Testis (tissue), 2 donors: ENCODE data around the gene MTURN.

Experiments used
- POLR2A ChIP-seq: fragments of 450-650 bp; IDR thresholded peaks from one replicate; pipeline ENCODE4 v1.6.1; 2017; ENCODE audit warnings: antibody characterized with exemption, mild to moderate bottlenecking, moderate library complexity
- TF ChIP-seq, protein P1 (sequence below), 3 experiments: fragments of 450-650 bp in 2 of 3; fragments of 200-600 bp in 1 of 3; sonication (generic) in 1 of 3; IDR thresholded peaks; one replicate each; pipeline ENCODE4 v1.5.1; 2016 to 2019; ENCODE audit warnings: antibody characterized with exemption in 3 of 3, mild to moderate bottlenecking in 2 of 3, moderate library complexity in 1 of 3

DNA sequence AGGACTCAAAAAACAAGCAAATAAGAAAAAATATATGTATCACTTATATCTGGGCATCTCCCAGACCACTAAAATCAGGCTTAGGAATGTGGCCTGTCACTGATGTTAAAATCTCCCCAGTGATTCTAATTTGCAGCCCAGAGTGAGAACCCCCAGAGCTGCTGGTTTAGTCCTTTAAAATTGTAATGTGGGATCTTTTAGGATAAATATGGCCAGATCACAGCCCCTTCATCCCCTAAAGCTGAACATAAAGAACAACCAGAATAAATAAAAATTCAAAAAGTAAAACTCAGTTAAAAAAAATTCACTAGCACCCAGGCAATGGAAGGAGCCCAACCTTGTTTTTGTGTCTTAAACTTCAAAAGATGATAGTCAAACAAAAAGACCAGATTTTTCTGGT lies 46.4 kb upstream of the MTURN start:
- TF ChIP-seq, protein P1, sequence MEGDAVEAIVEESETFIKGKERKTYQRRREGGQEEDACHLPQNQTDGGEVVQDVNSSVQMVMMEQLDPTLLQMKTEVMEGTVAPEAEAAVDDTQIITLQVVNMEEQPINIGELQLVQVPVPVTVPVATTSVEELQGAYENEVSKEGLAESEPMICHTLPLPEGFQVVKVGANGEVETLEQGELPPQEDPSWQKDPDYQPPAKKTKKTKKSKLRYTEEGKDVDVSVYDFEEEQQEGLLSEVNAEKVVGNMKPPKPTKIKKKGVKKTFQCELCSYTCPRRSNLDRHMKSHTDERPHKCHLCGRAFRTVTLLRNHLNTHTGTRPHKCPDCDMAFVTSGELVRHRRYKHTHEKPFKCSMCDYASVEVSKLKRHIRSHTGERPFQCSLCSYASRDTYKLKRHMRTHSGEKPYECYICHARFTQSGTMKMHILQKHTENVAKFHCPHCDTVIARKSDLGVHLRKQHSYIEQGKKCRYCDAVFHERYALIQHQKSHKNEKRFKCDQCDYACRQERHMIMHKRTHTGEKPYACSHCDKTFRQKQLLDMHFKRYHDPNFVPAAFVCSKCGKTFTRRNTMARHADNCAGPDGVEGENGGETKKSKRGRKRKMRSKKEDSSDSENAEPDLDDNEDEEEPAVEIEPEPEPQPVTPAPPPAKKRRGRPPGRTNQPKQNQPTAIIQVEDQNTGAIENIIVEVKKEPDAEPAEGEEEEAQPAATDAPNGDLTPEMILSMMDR (IDR thresholded peaks at IDR 0.05): no peak
- no peak for TF ChIP-seq POLR2A
